NCI-H748 treated with DMSO at 0.1 percent for 48 hours (cell line): ENCODE results near the gene JDP2.

Experiments used
- DNase-seq: peaks from one replicate; lab custom pipeline; 2025; lab: John Stamatoyannopoulos, UW

JDP2 gene

DNA sequence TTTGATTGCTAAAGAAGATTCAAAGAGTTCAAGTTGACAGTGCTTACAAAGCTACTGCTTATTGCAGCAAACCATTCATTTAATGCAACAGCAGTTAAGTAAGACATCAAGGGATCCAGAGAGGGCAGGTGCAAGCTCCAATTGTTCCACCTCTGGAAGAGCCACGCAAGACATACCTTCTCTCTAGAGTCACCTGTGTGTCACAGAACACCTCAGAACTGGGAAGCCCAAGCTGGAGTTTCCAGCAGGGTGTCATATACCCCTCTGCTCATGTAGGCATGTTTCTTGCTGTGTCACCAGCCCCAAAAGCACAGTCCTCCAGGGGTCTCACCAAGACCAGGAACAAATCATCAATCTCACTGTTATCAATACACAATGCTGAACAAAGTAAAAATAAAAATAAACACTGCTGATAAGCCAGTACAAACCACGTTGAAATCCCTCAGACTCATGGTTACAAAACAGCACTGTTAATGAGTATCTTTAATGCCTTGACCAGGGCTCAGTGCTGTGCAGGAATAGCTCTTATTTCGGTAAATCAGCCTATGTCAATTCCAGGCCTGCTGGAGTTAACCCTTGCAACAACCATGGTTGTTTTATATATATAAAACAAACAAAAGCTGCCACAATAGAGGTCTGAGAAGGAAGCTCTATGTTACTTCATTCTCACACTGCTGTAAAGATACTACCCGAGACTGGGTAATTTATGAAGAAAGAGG is 57.0 kb downstream of the JDP2 start:
- no peak for DNase-seq

DNA sequence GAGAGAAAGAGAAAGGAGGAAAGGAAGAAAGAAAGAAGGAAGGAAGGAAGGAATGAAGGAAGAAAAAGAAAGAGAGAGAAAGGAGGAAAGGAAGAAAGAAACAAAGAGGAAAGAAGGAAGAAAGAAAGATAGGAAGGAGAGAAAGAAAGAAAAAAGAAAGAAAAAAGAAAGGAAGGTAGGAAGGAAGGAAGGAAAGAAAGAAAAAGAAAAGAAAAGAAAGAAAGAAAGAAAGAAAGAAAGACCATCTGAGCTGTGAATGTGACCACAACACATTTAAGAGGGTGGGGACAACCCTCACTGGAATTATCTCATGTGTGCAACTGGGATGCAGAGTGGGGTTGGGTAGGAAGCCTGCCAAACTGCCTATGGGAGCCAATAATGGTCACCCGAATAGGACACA is 58.5 kb downstream of the JDP2 start:
- DNase-seq, result no peak

DNA sequence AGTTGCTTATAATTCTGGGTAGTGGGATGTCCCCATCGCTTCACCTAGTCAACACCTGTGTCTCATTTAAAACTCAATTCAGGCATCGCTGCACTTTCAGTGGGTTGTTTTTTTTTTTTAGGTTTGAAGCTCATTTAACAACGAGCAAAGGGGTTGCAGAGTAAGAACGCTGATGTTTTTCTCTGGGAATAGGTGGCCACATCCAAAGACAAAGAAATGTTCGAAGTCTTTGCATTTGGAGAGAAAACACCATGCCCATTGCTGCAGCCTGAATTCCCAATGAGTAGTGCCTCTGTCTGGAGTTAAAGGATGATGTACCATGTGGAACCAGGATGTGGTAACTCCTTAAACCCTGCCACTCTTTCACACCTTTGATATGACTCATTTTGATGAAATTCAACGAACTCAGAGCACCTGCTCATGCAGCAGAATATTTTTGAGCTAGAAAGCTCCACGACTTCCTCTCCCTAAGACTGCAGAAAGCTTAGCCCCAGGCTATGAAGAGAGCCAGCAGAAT is 59.4 kb downstream of the JDP2 start:
- DNase-seq, result no peak

- DNase-seq, result no peak
These were observed 61.6 kb downstream of the JDP2 start for GRCh38 chr14:75489480-75489837.

- no peak for DNase-seq
These were observed 63.7 kb downstream of the JDP2 start for GRCh38 chr14:75491376-75491978.

DNA sequence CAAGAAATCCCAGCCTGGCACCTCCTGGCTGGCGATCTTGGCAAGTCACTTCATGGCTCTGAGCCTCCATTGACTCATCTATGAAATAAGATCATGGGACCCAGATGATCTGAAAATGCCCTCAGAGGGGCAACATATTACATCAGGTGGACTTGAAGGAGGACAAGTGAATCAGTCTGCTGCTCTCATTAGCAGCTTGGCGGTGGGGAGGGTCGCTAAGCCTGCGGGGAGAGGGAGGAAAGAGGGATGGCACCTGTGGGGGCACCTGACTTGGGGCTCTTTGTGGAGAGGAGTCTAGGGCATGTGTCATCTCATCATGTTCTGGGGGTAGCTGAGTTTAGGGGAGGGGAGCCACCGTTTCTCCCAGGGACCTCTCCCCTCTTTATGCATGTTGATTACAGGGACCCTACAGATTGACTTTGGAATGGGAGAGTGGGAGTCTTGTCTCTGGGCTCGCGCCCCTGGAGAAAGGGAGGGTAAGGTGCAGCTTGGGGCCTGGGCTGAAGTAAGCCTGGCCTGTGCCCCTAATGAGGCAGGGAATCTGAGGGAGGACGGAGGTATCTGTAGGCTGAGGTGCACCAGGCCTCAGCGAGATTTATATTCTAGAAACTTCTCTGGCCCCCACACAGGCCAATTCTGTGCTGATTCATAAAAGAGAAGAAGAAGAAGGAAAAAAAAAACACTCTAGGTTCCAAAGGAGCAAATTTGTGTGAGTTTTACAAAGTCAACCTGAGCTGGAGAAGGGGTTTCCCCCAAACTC is 65.2 kb downstream of the JDP2 start:
- DNase-seq, result no peak

DNA sequence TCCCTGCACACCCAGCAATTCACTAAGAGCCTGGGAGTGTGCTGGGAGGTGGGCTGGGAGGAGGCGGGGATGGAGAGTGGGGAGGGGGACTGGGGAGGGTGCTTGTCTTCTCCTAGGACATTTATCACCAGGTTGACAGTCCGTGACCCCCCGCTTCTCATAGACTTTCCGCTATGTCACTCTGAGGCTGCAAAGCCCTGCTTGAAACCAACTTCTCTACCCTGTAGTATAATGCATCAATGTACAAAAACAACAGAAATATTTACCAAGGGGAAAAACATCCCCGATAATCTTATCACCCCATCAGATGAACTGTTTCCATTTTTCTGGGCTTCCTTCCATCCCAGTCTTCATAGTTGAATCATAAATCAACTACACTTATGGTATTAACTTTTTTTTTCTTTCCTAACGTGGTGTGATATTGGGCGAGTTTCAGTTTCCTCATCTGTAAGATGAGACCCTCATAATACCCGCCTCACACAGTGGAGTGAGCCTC is 65.8 kb downstream of the JDP2 start:
- no peak for DNase-seq

DNA sequence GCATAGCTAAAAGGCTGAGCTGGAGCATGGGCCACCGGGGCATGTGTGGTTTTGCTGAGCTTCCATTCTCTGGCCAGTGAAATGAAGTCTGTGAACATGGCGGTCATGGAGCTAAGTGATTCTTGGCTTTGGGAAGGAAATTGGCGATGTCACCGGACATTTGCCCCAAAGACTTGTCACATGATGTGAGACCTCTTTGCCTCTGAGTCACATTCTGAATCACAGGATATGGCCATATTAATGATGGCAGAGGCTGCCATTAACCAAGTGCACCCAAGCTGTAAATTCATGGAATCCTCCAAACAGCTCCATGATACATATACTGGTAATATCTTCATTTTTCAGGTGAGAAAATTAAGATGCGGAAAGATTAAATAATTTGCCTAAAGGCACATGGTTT is 67.1 kb downstream of the JDP2 start:
- DNase-seq, result no peak

DNA sequence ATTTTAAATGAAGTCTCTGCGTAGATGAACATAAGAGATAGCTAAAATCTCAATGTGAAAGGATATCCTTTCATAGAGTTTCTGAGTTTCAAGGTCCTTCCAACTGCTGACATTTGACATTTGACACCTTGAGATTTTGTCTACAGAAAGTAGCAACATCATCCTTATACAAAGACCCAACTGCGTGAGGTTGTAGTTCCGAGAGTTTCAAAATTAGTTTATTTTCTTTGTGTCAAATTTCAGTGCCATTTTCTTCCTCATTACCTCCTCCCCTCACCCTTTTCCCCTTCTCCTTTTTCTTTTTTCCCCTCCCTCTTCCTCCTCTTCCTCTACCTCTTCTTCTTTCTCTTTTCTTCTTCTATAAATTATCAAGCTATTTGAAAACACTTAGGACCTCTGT is 67.6 kb downstream of the JDP2 start:
- DNase-seq, result no peak

- no peak for DNase-seq
These were observed 68.1 kb downstream of the JDP2 start for GRCh38 chr14:75495882-75496281.

- DNase-seq, result no peak
These were observed 68.9 kb downstream of the JDP2 start for GRCh38 chr14:75496755-75497154.

- DNase-seq, result no peak
These were observed 69.4 kb downstream of the JDP2 start for GRCh38 chr14:75497191-75497590.

GRCh38 chr14:75497701-75498100 is 69.9 kb downstream of the JDP2 start:
- DNase-seq, result no peak

GRCh38 chr14:75499084-75499875 is 71.5 kb downstream of the JDP2 start:
- DNase-seq, result no peak

- DNase-seq, result no peak
These were observed 73.3 kb downstream of the JDP2 start for GRCh38 chr14:75501080-75501479.

GRCh38 chr14:75504411-75504810 is 76.6 kb downstream of the JDP2 start:
- DNase-seq, result no peak

DNA sequence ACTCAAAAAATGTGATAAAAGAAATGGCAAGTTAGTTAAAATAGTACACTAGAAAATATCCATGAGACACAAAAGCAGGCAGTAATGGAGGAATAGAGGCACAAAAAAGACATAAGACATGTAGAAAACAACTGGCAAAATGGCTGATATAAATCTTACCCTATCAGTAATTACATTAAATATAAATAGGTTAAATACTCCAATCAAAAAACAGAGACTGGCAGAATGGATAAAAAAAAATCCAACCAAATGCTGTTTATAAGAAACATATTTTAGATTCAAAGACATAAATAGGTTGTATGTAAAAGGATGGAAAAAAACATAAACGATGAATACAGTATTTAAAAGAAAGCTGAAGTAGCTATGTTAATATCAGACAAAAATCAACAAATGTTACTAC is 79.1 kb downstream of the JDP2 start:
- no peak for DNase-seq

- no peak for DNase-seq
These were observed 82.7 kb downstream of the JDP2 start for GRCh38 chr14:75510547-75510946.

DNA sequence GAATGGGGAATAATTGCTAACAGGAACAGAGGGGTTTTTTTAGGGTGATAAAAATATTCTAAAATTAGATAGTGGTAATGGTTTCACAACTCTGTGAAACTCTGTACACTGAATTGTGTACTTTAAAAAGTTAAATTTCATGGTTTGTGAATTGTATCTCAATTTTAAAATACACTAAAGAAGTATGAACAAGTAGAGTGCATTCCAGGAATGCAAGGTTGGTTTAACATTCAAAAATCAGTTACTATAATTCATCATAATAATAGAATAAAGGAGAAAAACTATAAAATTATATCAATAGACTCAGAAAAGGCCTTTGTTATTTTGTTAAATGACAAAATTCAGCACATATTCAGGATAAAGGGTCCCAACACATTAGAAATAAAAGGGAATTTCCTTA is 83.4 kb downstream of the JDP2 start:
- DNase-seq, result no peak

- no peak for DNase-seq
These were observed 86.3 kb downstream of the JDP2 start for GRCh38 chr14:75513911-75514672.
